HepG2 (cell line): Measurements from ENCODE around the gene DPAGT1. TPM values are rescaled to one million over a fixed set of nuclear protein-coding genes. Genes with fewer than 3 reads are reported as not detected.

Source experiments
- ATRX ChIP-seq: sonication (generic); formaldehyde crosslinking; IDR thresholded peaks from 2 replicates; pipeline ENCODE4 v1.4.0; 2020; ENCODE audit warnings: missing genetic modification reagents, borderline replicate concordance
- CEBPB ChIP-seq: IDR thresholded peaks from 2 replicates; pipeline ENCODE4 v1.6.1; 2011; ENCODE audit warnings: low read depth, low read length, improper control_type of control experiment, borderline replicate concordance
- CENPT ChIP-seq: sonication (generic); formaldehyde crosslinking; IDR thresholded peaks from 2 replicates; pipeline ENCODE4 v1.8.0; 2022; ENCODE audit warnings: low read depth, mild to moderate bottlenecking, moderate library complexity, missing genetic modification reagents
- GABPA ChIP-seq, 2 experiments: IDR thresholded peaks; 2 replicates each; pipeline ENCODE4 v1.6.1; 2011 to 2016; ENCODE audit warnings: low read depth in 2 of 2, low read length in 1 of 2, missing biosample characterization in 1 of 2, missing genetic modification characterization in 1 of 2
- PHF21A ChIP-seq: sonication (generic); formaldehyde crosslinking; IDR thresholded peaks from 2 replicates; pipeline ENCODE4 v1.5.0; 2020; ENCODE audit warnings: mild to moderate bottlenecking, missing genetic modification reagents
- SIN3B ChIP-seq: fragments of 150-350 bp; IDR thresholded peaks from 2 replicates; pipeline ENCODE4 v1.6.1; 2014; ENCODE audit warnings: low read length
- SNRNP70 ChIP-seq: fragments of 200-400 bp; formaldehyde crosslinking; IDR thresholded peaks from 2 replicates; pipeline ENCODE4 v1.6.1; 2017; ENCODE audit warnings: mild to moderate bottlenecking, low read depth, low read length, moderate library complexity
- SRY ChIP-seq: sonication (generic); formaldehyde crosslinking; IDR thresholded peaks from 2 replicates; pipeline ENCODE4 v1.8.0; 2022; ENCODE audit warnings: mild to moderate bottlenecking, missing genetic modification reagents
- ZBTB42 ChIP-seq: sonication (generic); formaldehyde crosslinking; IDR thresholded peaks from 2 replicates; pipeline ENCODE4 v1.5.0; 2020; ENCODE audit warnings: mild to moderate bottlenecking, missing genetic modification reagents
- ZC3H13 ChIP-seq: sonication (generic); formaldehyde crosslinking; IDR thresholded peaks from 2 replicates; pipeline ENCODE4 v1.8.1; 2023; ENCODE audit warnings: mild to moderate bottlenecking, missing genetic modification reagents, moderate library complexity
- ZNF143 ChIP-seq: sonication (generic); formaldehyde crosslinking; IDR thresholded peaks from 2 replicates; pipeline ENCODE4 v1.4.0; 2020; ENCODE audit warnings: missing genetic modification reagents
- ZNF20 ChIP-seq: sonication (generic); formaldehyde crosslinking; IDR thresholded peaks from 2 replicates; pipeline ENCODE4 v1.4.0; 2020; ENCODE audit warnings: mild to moderate bottlenecking, moderate library complexity, missing genetic modification reagents
- ZNF207 ChIP-seq: fragments of 450-650 bp; IDR thresholded peaks from 2 replicates; pipeline ENCODE4 v1.6.1; 2016; ENCODE audit warnings: antibody characterized with exemption, borderline replicate concordance
- ZNF569 ChIP-seq: sonication (generic); formaldehyde crosslinking; IDR thresholded peaks from 2 replicates; pipeline ENCODE4 v1.5.0; 2020; ENCODE audit warnings: mild to moderate bottlenecking, missing genetic modification reagents, moderate library complexity, borderline replicate concordance
- ZNF570 ChIP-seq: sonication (generic); formaldehyde crosslinking; IDR thresholded peaks from 2 replicates; pipeline ENCODE4 v1.4.0; 2020; ENCODE audit warnings: mild to moderate bottlenecking, missing genetic modification reagents, borderline replicate concordance
- ZNF644 ChIP-seq: IDR thresholded peaks from 2 replicates; pipeline ENCODE4 v1.6.1; 2016; ENCODE audit warnings: low read depth
- polyA plus RNA-seq, 8 experiments: library from polyadenylated mRNA; depleted of rRNA in 3 of 8; stranded (reverse) in 7 of 8; unstranded in 1 of 8; fragments of >200 nt; fragmentation: Illumina TruSeq in 4 of 8; extraction: Trizol in 4 of 8; gene quantifications; 2 replicates each; pipeline versions ENCODE4 v1.2.1 to v1.2.3, GENCODE V29; 2011 to 2016; ENCODE audit warnings: low read depth in 4 of 8, missing spikeins in 1 of 8, mixed read lengths in 1 of 8; ENCODE audit not compliant: insufficient read depth in 1 of 8
- total RNA-seq, 5 experiments: library from RNA; depleted of rRNA; stranded (reverse); fragments of >200 nt; fragmentation: Illumina TruSeq; extraction: Trizol; gene quantifications; 2 replicates each; pipeline ENCODE4 v1.2.3, GENCODE V29; 2016; ENCODE audit warnings: low read depth in 1 of 5
- TF ChIP-seq, protein P1 (sequence below): sonication (generic); formaldehyde crosslinking; IDR thresholded peaks from 2 replicates; pipeline ENCODE4 v1.5.0; 2020; ENCODE audit warnings: missing genetic modification reagents
- TF ChIP-seq, protein P2 (sequence below): IDR thresholded peaks from 2 replicates; pipeline ENCODE4 v1.6.1; 2016
- TF ChIP-seq, protein P3 (sequence below): sonication (generic); formaldehyde crosslinking; IDR thresholded peaks from 2 replicates; pipeline ENCODE4 v1.5.1; 2020; ENCODE audit warnings: missing genetic modification reagents, mild to moderate bottlenecking, borderline replicate concordance
- TF ChIP-seq, protein P4 (sequence below): sonication (generic); formaldehyde crosslinking; IDR thresholded peaks from 2 replicates; pipeline ENCODE4 v1.4.0; 2020; ENCODE audit warnings: missing genetic modification reagents
- TF ChIP-seq, protein P5 (sequence below): sonication (generic); formaldehyde crosslinking; IDR thresholded peaks from 2 replicates; pipeline ENCODE4 v1.4.0; 2020; ENCODE audit warnings: missing genetic modification reagents

Gene DPAGT1
- total and polyA plus RNA-seq, 2 of the 13 experiments (the other 11 are each of a cell fraction or from before 2014, with no cell fraction given): 37.6 to 70.7 TPM

DNA sequence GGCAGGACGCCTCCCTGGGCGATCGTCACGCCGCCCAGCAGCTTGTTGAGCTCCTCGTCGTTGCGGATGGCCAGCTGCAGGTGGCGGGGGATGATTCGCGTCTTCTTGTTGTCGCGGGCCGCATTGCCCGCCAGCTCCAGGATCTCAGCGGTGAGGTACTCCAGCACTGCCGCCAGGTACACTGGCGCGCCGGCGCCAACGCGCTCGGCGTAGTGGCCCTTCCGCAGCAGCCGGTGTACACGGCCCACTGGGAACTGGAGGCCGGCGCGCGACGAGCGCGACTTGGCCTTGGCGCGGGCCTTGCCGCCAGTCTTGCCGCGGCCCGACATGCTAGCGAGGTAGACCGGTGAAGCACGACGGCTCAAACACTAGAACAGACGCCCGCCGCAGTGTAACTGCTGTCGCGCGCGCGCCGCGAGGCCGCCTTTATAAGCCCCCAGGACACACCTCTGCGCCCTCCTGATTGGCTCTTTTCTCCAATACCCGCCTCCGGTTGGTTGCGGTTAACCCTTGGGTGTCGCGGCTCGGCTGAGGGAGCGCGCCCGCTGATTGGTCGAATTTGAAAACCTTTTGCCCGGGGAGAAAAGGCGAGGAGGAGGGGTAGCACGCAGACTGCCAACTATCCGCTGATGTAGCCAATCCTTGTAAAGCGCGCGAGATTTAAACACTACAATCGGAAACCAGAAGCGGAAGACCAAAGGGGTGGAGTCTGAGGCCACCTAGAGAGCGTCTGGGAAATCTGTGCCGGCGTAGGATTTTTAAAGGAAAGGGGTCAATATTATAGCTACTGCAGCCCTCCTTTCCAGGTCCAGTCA lies 6.4 kb downstream of the DPAGT1 start (continued):
- TF ChIP-seq GABPA (IDR thresholded peaks at IDR 0.05; ENCODE audit: low read depth, low read length) (no peak), GABPA (CRISPR knock-in tag; IDR thresholded peaks at IDR 0.05; ENCODE audit: low read depth) (peak; percentile 64), ZNF569 (peak; percentile 73; the same call in 1 of the 2 replicates), CEBPB (no peak), SRY (peak; percentile 94), CENPT (peak; percentile 81; the same call in 1 of the 2 replicates), ZNF143 (CRISPR knock-in tag) (peak; percentile 54), PHF21A (peak; percentile 76; the same call in 1 of the 2 replicates), SIN3B (peak; percentile 94), ZNF207 (no peak), ZNF20 (peak; percentile 53; the same call in 1 of the 2 replicates), ZNF644 (no peak), ZNF570 (CRISPR knock-in tag) (no peak), ATRX (CRISPR knock-in tag) (no peak), ZBTB42 (CRISPR knock-in tag) (no peak), ZC3H13 (CRISPR knock-in tag) (peak; percentile 97), SNRNP70 (no peak)
- TF ChIP-seq, protein P1, sequence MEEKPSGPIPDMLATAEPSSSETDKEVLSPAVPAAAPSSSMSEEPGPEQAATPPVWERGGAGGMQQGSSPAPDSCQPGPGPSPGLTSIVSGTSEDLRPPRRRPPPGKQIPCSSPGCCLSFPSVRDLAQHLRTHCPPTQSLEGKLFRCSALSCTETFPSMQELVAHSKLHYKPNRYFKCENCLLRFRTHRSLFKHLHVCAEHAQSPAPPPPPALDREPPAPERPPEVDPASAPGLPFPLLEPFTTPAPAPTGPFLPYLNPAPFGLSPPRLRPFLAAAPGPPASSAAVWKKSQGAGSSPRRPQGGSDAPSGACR (CRISPR knock-in tag): peak; percentile 89; the same call in 1 of the 2 replicates
- TF ChIP-seq, protein P2, sequence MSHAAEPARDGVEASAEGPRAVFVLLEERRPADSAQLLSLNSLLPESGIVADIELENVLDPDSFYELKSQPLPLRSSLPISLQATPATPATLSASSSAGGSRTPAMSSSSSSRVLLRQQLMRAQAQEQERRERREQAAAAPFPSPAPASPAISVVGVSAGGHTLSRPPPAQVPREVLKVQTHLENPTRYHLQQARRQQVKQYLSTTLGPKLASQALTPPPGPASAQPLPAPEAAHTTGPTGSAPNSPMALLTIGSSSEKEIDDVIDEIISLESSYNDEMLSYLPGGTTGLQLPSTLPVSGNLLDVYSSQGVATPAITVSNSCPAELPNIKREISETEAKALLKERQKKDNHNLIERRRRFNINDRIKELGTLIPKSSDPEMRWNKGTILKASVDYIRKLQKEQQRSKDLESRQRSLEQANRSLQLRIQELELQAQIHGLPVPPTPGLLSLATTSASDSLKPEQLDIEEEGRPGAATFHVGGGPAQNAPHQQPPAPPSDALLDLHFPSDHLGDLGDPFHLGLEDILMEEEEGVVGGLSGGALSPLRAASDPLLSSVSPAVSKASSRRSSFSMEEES (CRISPR knock-in tag): no peak
- TF ChIP-seq, protein P3, sequence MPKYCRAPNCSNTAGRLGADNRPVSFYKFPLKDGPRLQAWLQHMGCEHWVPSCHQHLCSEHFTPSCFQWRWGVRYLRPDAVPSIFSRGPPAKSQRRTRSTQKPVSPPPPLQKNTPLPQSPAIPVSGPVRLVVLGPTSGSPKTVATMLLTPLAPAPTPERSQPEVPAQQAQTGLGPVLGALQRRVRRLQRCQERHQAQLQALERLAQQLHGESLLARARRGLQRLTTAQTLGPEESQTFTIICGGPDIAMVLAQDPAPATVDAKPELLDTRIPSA (CRISPR knock-in tag): peak; percentile 86; the same call in 1 of the 2 replicates
- TF ChIP-seq, protein P4, sequence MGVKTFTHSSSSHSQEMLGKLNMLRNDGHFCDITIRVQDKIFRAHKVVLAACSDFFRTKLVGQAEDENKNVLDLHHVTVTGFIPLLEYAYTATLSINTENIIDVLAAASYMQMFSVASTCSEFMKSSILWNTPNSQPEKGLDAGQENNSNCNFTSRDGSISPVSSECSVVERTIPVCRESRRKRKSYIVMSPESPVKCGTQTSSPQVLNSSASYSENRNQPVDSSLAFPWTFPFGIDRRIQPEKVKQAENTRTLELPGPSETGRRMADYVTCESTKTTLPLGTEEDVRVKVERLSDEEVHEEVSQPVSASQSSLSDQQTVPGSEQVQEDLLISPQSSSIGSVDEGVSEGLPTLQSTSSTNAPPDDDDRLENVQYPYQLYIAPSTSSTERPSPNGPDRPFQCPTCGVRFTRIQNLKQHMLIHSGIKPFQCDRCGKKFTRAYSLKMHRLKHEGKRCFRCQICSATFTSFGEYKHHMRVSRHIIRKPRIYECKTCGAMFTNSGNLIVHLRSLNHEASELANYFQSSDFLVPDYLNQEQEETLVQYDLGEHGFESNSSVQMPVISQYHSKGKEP (CRISPR knock-in tag): peak; percentile 62; the same call in 1 of the 2 replicates
- TF ChIP-seq, protein P5, sequence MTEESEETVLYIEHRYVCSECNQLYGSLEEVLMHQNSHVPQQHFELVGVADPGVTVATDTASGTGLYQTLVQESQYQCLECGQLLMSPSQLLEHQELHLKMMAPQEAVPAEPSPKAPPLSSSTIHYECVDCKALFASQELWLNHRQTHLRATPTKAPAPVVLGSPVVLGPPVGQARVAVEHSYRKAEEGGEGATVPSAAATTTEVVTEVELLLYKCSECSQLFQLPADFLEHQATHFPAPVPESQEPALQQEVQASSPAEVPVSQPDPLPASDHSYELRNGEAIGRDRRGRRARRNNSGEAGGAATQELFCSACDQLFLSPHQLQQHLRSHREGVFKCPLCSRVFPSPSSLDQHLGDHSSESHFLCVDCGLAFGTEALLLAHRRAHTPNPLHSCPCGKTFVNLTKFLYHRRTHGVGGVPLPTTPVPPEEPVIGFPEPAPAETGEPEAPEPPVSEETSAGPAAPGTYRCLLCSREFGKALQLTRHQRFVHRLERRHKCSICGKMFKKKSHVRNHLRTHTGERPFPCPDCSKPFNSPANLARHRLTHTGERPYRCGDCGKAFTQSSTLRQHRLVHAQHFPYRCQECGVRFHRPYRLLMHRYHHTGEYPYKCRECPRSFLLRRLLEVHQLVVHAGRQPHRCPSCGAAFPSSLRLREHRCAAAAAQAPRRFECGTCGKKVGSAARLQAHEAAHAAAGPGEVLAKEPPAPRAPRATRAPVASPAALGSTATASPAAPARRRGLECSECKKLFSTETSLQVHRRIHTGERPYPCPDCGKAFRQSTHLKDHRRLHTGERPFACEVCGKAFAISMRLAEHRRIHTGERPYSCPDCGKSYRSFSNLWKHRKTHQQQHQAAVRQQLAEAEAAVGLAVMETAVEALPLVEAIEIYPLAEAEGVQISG (CRISPR knock-in tag): peak; percentile 68
